Vagina (tissue), 2 donors: Measurements from ENCODE around the gene RPE.

Experiments used
- POLR2A ChIP-seq, 2 donors: fragments of 450-650 bp; IDR thresholded peaks; one replicate each; pipeline ENCODE4 v1.6.1; 2017; ENCODE audit warnings: antibody characterized with exemption in 2 of 2, mild to moderate bottlenecking in 2 of 2, moderate library complexity in 2 of 2
- TF ChIP-seq, protein P1 (sequence below), 3 experiments: fragments of 450-650 bp in 2 of 3; fragments of 200-600 bp in 1 of 3; sonication (generic) in 1 of 3; IDR thresholded peaks; one replicate each; pipeline ENCODE4 v1.5.1; 2017 to 2019; ENCODE audit warnings: antibody characterized with exemption in 3 of 3, mild to moderate bottlenecking in 2 of 3, moderate library complexity in 2 of 3

DNA sequence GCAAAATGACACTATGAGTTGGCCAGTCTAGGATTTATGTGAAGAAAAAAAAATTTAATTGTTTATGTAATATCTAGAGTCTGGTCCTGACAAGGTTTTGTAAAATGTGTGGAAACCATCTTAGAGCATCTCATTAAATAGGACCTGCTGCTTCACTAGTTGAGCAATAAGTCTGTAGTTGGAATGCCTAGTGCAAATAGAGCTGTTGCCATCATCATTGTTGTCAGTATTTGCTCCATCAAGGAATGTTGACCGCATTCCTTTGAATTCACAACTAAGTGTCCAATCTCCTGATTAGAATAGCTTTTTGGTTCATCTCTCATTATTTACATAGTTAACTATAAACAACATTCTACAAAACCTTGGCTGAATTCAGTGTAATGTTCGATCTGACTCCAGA, 32.2 kb upstream of the RPE start:
- TF ChIP-seq POLR2A (IDR thresholded peaks at IDR 0.05) = no peak
- TF ChIP-seq, protein P1, sequence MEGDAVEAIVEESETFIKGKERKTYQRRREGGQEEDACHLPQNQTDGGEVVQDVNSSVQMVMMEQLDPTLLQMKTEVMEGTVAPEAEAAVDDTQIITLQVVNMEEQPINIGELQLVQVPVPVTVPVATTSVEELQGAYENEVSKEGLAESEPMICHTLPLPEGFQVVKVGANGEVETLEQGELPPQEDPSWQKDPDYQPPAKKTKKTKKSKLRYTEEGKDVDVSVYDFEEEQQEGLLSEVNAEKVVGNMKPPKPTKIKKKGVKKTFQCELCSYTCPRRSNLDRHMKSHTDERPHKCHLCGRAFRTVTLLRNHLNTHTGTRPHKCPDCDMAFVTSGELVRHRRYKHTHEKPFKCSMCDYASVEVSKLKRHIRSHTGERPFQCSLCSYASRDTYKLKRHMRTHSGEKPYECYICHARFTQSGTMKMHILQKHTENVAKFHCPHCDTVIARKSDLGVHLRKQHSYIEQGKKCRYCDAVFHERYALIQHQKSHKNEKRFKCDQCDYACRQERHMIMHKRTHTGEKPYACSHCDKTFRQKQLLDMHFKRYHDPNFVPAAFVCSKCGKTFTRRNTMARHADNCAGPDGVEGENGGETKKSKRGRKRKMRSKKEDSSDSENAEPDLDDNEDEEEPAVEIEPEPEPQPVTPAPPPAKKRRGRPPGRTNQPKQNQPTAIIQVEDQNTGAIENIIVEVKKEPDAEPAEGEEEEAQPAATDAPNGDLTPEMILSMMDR (IDR thresholded peaks at IDR 0.05) = no peak
